HG03066 (cell line): Measurements from ENCODE around the gene TTLL1.
"Not testable (repeated sequence)": the region's sequence is repeated elsewhere in the genome, so short reads cannot be mapped to it uniquely, and the experiment has no call there.

ENCODE experiments used
- ATAC-seq: cut with Tn5 transposase; IDR thresholded peaks from one replicate; pipeline ENCODE4 v1.9.1; 2021; ENCODE audit warnings: low read depth; ENCODE audit not compliant: unreplicated experiment

TTLL1 gene

DNA sequence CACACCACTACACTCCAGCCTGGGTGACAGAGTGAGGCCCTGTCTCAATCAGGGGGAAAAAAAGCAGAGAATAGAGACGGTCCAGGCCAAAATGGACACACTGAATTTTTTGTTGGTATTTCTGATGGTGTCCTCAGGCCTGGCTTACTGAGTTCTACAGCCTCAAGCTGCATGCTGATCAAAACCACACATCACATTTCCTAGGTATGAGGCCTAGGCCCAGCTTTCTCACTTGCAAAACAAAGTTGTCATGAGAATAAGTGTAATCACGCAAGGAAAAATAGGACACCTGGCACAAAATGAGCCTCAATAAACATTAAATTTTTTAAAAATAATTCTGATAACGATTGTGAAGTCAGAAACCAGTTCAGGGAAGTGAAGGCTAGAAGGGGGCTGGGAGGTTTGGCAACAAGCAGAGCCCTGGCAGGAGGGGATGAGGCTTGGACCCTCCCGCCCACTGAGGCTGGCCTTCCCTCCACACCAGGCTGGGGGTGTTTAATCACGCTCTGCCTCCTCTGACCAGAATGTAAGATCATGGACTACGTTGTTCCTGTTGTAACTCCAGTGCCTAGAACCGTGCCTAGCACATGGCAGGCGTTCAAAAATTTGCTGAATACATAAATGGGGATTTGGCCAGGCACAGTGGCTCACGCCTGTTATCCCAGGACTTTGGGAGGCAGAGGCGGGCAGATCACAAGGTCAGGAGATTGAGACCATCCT, 92.4 kb downstream of the TTLL1 start:
- no peak for ATAC-seq

DNA sequence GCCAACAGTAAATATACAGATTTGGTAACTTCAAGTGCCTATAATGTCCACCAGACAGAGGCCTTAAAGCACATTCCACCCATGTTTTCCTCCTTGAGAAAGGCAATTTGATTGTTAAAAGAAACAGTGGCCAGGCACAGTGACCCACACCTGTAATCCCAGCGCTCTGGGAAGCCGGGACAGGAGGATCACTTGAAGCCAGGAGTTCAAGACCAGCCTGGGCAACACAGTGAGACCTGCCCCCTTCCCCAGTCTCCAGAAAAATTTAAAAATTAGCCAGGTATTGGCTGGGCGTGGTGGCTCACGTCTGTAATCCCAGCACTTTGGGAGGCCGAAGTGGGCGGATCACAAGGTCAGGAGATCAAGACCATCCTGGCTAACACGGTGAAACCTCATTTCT, 93.5 kb downstream of the TTLL1 start:
- ATAC-seq, result not testable (repeated sequence)

DNA sequence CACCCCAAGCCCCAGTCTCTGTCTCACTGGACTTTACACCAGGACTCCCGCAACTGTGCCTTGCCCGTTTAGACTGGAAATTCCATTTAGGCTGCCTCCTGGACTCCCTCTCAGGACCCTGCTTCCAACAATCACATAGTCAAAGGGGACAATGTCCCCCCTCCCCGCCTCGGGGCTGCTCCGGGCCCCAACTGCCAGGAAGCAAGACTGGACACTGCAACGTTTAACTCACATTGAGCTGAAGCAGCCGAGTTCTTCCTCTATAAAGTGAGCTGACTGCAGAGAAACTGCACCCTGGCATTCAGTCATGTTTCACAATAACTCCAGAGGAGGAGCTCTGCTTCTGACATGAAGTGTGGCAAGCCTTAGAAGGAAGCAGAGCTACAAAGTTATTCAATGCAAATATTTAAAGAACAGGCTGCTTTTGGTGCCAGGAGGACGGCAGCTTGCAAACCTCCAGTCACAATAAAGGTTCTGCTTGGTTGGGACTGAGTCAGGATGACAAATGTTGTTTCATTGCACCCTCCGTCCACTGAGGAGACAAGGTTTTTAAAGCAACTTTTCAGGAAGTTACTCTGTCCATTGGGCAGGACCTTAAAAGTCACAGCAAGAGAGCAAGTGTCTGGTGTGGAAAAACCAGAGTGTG, 94.2 kb downstream of the TTLL1 start:
- no peak for ATAC-seq

DNA sequence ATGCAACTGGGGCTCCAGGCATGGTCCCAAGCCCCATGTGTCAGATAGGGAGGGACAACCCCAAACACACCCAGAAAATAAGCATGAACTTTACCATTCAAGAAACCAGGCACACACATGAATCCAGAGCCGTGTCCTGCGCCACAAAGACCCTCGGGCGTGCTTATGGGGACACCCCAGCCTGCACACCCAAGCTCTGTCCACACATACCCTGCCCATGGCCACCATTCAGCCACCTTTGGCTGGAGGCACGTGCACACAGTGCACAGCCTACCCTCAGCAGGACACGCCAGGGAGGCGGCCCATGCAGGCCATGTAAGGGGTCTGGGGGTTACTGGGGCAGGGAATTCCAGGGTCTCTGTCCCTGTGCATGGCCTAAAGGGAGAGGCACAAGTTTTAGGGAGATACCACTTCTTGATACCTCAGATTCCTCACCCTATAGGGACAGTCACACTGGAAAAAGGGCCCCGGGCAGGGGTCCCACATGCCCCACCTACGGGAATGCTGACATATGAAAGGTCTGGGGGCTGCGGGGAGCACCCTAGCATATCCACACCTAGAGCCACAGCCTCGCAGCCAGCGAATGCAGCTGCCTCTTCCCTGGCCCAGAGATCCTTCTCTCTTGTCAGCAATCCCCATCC, 94.8 kb downstream of the TTLL1 start:
- no peak for ATAC-seq

DNA sequence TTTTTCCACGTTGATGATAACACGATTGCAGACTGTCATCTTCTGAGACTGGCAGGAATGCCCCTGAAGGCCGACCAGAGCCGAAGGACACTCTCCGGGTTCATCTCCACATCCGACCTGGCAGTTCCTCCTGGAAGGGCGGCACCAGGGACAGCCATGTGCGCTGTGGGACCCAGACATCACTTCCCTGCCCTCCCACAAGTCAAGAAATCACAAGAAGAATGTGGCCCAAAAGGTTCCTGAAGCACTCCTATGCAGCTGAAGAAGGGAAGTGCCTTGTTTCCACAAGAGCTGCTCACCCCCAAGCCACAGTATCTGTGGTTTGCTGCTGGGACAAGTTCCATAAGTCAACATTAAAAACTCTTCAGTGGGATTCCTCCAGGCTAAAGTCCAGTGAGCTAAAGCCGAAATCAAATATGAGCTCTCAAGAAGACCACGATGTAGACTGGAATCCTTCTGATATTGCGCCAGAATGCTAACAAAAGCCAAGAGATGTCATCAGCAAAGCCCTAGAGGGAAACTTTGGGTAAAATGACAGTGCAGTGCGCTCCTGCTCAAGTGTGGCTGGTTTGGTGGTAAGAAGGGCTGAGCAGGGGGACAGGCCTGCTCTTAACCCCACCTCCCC, 95.4 kb downstream of the TTLL1 start:
- ATAC-seq, result no peak

DNA sequence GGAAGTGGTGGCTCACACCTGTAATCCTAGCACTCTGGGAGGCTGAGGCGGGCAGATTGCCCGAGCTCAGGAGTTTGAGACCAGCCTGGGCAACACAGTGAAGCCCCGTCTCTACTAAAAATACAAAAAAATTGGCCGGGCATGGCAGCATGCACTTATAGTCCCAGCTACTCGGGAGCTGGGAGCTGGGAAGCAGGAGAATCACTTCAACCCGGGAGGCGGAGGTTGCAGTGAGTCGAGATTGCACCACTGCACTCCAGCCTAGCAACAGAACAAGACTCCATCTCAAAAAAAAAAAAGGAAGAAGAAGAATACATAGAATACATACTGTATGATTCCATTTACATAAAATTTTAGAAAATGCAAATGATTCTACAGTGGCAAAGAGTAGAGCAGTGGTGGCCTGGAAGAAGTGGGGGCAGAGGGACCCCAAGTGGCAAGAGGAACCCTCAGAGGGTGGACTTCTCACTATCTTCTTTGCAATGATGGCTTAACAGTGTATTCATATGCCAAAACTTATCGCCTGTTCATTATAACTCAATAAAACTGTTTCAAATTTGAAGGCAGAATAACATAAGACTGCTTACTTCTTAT, 96.2 kb downstream of the TTLL1 start:
- ATAC-seq, result no peak

DNA sequence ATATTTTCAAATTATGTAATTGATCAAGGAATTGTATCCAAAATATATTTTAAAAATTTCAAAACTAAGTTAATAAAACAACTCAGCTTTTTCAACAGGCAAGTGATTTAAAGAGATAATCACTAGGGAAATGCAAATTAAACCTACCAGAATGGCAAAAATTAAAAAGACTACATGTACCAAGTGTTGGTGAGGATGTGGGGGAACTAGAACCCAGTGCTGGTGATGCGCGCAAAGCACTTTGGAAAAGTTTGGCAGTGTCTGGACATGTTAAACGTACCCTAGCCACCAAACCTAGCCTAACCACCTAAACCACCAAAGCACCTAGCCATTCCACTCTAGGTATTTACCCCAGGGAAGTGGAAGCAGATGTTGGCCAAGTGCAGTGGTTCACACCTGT, 97.1 kb downstream of the TTLL1 start:
- ATAC-seq, result no peak

DNA sequence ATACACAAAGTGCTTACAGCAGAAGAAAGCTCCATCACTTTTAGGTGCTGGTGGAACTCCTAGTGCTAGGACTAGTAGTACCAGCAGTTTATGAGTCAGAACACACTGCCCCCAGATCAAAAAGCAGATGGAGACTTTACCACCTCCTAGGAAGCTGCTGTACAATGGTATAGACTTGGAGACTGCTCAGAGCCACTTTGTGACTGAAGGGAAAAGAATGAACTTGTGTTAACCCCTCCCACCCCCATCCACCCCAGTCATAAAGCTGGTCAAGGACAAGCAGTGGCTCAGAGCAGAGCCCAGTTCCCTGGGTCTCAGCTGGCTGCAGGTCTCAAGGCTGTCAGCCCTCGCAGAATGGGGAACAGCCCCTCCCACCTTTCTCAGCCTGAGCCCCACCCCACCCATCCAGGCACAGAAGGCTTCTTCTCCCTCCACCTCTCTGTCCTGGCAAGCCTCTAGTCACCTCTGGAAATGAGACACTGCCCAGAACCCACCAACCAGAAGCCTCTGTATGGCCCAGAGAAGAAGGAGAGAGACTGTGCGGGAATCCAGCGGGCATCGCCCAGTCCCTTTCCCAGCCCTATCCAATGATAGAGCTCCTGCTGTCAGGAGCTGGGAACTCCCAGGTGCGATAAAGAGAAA, 98.1 kb downstream of the TTLL1 start:
- ATAC-seq, result no peak

DNA sequence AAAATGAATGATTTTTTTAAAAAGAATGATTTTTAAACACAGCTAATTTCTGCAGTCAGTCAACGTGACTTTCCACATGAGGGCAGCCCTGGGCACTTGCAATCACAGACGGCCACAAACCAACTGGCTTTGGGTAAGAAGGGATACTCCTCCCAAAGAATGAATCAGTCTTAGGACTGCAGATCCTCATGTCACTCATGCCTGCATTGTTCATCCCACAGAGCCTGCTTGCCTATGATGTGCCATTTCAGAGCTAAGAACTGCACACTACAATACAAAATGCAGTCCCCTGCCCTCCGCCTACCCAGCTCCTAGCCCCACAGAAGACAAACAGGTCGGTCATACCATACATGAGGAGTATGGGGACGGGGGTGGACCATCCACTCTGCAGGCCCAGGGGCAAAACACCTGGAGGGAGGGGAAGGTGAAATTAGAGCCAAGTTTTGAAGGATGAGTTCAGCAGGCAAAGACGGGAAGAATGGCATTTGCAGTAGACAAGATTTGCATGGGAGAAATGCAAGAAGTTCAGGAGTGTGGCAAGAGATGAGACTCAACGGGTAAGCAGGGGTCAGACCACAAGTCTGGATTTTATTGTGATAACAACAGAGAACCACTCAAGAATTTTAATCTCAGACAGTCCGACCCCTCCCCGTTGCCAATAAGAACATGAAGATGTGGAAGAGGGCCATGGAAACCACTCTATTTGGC, 98.9 kb downstream of the TTLL1 start:
- ATAC-seq, result no peak
